Left lung (tissue), 8 donors: ENCODE results near the gene MDM2. TPM values are rescaled to one million over a fixed set of nuclear protein-coding genes. Genes with fewer than 3 reads are reported as not detected.

ENCODE experiments used
- polyA plus RNA-seq, 6 donors: library from polyadenylated mRNA; unstranded; fragments of 120-200 nt; gene quantifications; one replicate each; pipeline ENCODE4 v1.2.1, GENCODE V29; 2013; ENCODE audit not compliant: insufficient read length in 6 of 6
- total RNA-seq, 2 donors: library from RNA; stranded (reverse); fragmentation: NEBNext Ultra II Directional; extraction: Animal tissue kit (Norgen Biotek cat#: 25700); gene quantifications; one replicate each; pipeline ENCODE4 v1.2.1, GENCODE V29; 2021
- donor health status: DM: no; HTN: yes; CAD: no.
- donor health status: DM: no; HTN: no; CAD: no.

MDM2 gene
- total and polyA plus RNA-seq, 8 donors, result 89.3 to 174 (median 120) TPM

Other genes with a start within 250 kb of the MDM2 start
- gene RAP1B, start 197.3 kb upstream of the MDM2 start, total RNA-seq, result 100 to 1,000 TPM; 137 to 171 TPM
- gene RAP1B, start 197.3 kb upstream of the MDM2 start, polyA plus RNA-seq, result 100 to 1,000 TPM; 154 to 211 (median 185) TPM
- 10 to 100 TPM; 28.3 to 38.9 TPM for gene NUP107, start 121.2 kb upstream of the MDM2 start, total RNA-seq
- gene NUP107, start 121.2 kb upstream of the MDM2 start, polyA plus RNA-seq, result 10 to 100 TPM; 68.8 to 79.4 (median 78.0) TPM
- gene SLC35E3, start 62.0 kb upstream of the MDM2 start, total RNA-seq, result 10 to 100 TPM in 1 of 2 donors, 1 to 10 TPM in 1; 6.3 to 12.3 TPM
- 10 to 100 TPM; 16.2 to 21.5 (median 19.2) TPM for gene SLC35E3, start 62.0 kb upstream of the MDM2 start, polyA plus RNA-seq
- gene CPM, start 125.0 kb downstream of the MDM2 start, total RNA-seq, result 100 to 1,000 TPM; 194 to 708 TPM
- gene CPM, start 125.0 kb downstream of the MDM2 start, polyA plus RNA-seq, result 100 to 1,000 TPM; 180 to 463 (median 336) TPM